CD4-positive, alpha-beta T cell treated with Interleukin-6 at 100 ng/mL for 8 hours (primary cell): Measurements from ENCODE around the gene EXOSC2.

Experiments used
- DNase-seq: peaks from one replicate; pipeline ENCODE4 v3.0.0-alpha.2; 2020; ENCODE audit warnings: mixed read lengths, low spot score

Gene EXOSC2

GRCh38 chr9:130696996-130697395 is 3.4 kb downstream of the EXOSC2 start:
- DNase-seq: no peak

- no peak for DNase-seq
Measured at GRCh38 chr9:130698514-130698913, 4.9 kb downstream of the EXOSC2 start.

GRCh38 chr9:130699047-130699446 is 5.5 kb downstream of the EXOSC2 start:
- no peak for DNase-seq

- peak; percentile 55 for DNase-seq
Measured at GRCh38 chr9:130701059-130702022, 7.8 kb downstream of the EXOSC2 start.

DNA sequence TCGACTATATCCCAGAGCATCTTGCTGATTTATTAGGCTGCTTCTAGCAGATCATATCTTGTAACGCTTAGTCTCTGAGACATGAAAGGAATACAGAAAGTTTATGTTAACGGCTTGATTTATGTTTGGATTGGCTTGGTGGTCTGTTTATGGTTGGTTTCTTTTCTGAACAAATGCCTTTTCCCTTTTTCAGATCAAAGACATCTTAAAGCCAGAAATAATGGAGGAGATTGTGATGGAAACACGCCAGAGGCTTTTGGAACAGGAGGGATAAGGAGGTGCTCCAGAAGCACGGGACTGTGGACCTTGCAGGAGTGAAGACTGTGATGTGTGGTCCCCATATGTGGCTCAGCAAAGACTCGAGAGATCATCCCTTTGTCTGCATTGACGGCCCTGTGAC is 9.9 kb downstream of the EXOSC2 start:
- no peak for DNase-seq

DNA sequence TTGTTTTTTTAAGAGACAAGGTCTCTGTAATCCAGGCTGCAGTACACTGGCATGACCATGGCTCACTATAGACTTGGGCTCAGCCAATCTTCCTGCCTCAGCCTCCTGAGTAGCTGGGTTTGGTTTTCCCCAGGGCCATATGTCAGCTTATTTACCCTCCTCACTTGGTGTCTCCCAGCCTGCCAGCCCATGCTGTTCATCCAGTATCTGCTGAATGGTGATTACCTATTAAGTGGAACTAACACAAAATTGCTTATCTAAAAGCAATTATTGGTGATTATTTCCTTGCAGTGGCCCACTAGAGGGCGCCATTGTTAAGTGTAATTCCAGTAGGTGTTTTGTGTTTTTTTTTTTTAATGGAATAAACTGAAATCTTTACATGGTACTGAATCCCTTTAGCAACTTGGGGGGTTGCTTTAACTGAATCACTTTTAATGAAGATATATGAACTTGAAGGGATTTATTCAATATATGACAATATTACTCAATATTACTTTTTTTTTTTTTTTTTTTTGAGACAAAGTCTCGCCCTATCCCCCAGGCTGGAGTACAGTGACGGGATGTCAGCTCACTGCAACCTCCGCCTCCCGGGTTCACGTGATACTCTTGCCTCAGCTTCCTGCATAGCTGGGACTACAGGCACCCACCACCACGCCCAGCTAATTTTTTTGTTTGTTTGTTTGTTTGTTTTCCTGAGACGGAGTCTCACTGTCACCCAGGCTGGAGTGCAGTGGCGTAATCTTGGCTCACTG is 13.8 kb downstream of the EXOSC2 start:
- DNase-seq: peak; percentile 68

DNA sequence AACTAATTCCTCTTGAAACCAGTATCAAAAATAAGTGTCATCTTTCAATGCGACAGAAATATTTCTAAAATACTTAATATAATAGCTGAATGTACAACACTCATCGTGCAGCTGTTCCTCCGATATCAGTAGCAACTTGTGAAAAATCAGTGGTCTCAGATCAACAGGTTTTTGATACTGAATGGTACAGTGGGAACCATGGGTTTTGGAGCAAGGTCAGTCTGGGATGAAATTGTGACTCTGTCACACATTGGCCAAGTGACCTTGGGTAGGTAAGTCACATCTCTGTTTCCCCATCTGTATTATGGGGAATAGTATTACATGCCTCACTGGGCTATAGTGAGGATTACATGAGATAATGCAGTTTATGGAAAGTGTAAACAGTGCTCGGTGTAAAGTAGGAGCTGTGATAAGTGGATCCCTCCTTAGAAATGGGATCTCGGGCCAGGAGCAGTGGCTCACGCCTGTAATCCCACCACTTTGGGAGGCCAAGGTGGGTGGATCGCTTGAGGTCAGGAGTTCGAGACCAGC is 17.3 kb downstream of the EXOSC2 start:
- DNase-seq: no peak

DNA sequence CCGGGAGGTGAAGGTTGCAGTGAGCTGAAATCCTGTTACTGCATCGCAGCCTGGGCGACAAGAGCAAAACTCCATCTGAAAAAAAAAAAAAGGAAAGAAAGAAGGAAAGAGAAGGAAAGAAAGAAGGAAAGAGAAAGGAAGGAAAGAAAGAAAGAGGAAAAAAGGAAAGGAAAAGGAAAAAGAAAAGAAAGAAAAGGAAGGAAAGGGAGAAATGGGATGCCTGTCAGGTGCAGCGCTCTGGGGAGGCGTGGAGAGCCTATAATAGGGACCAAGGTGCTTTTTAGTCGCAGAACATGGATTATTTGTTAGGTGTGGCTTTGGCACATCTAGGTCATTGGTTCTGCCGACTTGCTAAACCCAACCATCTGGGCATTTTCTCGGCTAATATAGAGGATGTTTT is 17.9 kb downstream of the EXOSC2 start:
- no peak for DNase-seq

- peak; percentile 96 for DNase-seq
Measured at GRCh38 chr9:130712564-130713285, 19.1 kb downstream of the EXOSC2 start.

GRCh38 chr9:130713286-130713960 is 19.8 kb downstream of the EXOSC2 start:
- no peak for DNase-seq

GRCh38 chr9:130714586-130715110 is 21.1 kb downstream of the EXOSC2 start:
- no peak for DNase-seq

GRCh38 chr9:130715270-130715669 is 21.7 kb downstream of the EXOSC2 start:
- DNase-seq: no peak

- DNase-seq: no peak
Measured at GRCh38 chr9:130718562-130718961, 25.0 kb downstream of the EXOSC2 start.

GRCh38 chr9:130720762-130721161 is 27.2 kb downstream of the EXOSC2 start:
- no peak for DNase-seq

DNA sequence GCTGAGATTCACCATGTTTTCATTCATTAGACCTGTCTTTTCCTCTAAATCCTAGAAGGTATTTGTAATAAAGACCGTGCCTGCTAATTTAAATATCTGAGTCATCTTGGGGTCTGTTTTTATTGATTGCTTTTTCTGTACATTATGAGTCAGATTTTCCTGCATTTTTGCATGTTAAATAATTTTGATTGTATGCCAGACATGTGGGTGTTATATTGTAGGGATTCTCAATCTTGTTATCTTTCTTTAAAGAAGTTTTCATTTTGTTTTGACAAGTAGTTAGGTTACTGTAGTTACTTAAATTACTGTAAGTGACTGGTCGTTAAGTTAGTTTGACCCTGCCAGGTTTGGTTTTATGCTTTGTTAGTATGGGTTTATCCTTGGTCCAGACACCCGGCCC is 35.1 kb downstream of the EXOSC2 start:
- DNase-seq: no peak

- DNase-seq: no peak
Measured at GRCh38 chr9:130729145-130729544, 35.6 kb downstream of the EXOSC2 start.

GRCh38 chr9:130731355-130731754 is 37.8 kb downstream of the EXOSC2 start:
- DNase-seq: no peak

DNA sequence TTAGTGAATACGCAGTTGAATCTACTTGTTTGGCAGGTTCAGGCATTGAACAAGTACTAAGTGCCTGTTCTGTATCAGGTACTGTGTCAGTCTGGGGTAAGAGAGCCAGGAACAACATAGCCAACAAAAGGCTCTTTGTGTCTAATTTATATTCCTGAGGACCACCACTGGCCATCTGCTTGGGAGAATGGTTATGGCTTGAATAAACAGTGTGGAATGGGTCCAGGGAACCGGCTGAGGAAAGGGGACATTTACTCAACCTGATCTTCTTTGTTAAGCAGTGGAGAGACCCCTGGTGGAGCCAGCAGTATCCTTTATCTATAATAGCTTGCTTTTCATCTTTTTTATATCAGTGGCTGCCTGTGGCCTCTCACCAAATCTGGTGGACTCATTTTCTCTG is 38.6 kb downstream of the EXOSC2 start:
- DNase-seq: no peak

DNA sequence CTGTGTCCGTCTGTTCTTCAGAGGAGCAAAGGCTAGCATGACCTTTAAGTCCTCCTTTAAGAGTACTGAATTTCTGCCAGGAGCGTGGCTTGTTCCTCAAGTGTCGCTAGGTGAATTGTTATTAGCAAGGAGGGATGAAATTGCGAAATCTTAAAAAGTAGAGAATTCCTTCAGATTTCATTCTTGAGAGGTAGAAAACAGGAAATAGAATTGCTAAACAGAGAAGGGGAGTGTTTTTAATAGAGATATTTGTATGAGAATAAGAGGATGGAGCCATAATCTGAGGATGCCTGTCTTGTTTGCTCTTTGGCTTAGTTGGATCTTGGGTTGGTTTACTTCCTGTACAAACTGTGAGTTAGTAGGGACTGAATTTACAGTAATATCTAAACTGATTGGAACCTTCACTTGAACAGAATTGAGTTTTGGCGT is 39.2 kb downstream of the EXOSC2 start:
- DNase-seq: no peak

- no peak for DNase-seq
Measured at GRCh38 chr9:130735566-130735965, 42.0 kb downstream of the EXOSC2 start.

DNA sequence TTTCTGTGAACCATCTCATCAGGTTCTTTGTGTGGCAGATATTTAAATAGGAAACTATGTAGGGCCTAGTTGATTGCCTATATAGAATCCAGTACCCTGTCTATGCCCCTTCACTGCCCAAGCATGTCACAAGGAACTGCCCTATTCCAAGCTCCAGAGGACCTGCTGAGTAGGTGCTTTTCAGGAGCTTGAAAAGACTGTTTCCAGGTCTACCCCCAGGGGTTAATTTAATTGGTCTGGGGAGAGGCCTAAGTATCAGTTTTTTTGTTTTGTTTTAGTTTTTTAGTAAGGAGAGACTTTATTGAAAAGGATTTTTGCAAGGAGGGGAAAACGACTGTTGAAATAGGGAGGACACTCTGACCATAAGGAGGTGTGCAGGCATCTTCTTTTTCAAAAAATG is 43.3 kb downstream of the EXOSC2 start:
- DNase-seq: no peak
